ENCODE measurements around the gene HDLBP.

DNA sequence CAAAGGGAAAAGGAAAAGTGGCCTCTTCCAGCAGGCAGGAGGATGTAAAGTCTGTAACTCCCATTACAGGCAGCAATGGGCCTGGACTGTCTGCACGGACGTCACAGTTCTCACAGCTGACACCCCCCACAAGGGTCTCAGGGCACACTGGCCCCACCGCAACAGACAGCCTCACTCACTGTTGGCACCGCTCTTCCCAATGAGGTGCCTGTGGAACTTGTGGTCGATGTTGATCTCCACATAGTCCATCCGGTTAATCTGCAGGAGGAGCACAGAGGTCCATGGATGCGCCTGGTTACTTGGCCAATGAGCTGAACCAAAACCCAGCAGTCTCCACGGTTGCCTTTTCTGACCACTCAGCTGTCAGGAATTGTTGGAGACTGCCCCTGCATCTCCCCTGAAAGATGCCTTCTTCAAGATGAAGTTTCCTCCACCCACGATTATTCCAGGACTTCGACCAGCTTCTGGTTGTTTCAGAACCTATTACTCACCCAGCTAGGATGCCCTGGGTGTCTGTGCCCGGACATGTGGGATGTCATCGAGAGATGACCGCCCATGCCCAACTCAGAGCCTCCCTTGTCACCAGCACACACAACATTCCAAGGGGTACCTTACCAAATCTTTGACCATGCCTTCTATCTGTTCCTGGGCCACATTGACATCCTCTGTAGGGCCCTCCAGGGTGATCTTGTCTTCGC is 62.5 kb downstream of the HDLBP start:
- TF ChIP-seq, protein P1, sequence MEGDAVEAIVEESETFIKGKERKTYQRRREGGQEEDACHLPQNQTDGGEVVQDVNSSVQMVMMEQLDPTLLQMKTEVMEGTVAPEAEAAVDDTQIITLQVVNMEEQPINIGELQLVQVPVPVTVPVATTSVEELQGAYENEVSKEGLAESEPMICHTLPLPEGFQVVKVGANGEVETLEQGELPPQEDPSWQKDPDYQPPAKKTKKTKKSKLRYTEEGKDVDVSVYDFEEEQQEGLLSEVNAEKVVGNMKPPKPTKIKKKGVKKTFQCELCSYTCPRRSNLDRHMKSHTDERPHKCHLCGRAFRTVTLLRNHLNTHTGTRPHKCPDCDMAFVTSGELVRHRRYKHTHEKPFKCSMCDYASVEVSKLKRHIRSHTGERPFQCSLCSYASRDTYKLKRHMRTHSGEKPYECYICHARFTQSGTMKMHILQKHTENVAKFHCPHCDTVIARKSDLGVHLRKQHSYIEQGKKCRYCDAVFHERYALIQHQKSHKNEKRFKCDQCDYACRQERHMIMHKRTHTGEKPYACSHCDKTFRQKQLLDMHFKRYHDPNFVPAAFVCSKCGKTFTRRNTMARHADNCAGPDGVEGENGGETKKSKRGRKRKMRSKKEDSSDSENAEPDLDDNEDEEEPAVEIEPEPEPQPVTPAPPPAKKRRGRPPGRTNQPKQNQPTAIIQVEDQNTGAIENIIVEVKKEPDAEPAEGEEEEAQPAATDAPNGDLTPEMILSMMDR (IDR thresholded peaks at IDR 0.05) = no peak
- TF ChIP-seq POLR2AphosphoS5 (IDR thresholded peaks at IDR 0.05; ENCODE audit: insufficient read depth in 1 of 2, low read depth in 1 of 2) = no peak
- no peak for TF ChIP-seq POLR2A (IDR thresholded peaks at IDR 0.05)
